ENCODE results near the gene KIAA1671.

GRCh38 chr22:24975813-24976341, 23.4 kb downstream of the KIAA1671 start:
- TF ChIP-seq EP300 (IDR thresholded peaks at IDR 0.05) (no peak), CTCF (IDR thresholded peaks at IDR 0.05) (no peak), POLR2A (IDR thresholded peaks at IDR 0.05; ENCODE audit: low read depth) (no peak)

All from esophagus muscularis mucosa (tissue), 4 donors.